ENCODE measurements around the gene ANKRD24. TPM values are rescaled to one million over a fixed set of nuclear protein-coding genes. Genes with fewer than 3 reads are reported as not detected.
"Not testable (repeated sequence)": the region's sequence is repeated elsewhere in the genome, so short reads cannot be mapped to it uniquely, and the experiment has no call there.

ANKRD24 gene
- total RNA-seq, 1 donor: 0.99 TPM

DNA sequence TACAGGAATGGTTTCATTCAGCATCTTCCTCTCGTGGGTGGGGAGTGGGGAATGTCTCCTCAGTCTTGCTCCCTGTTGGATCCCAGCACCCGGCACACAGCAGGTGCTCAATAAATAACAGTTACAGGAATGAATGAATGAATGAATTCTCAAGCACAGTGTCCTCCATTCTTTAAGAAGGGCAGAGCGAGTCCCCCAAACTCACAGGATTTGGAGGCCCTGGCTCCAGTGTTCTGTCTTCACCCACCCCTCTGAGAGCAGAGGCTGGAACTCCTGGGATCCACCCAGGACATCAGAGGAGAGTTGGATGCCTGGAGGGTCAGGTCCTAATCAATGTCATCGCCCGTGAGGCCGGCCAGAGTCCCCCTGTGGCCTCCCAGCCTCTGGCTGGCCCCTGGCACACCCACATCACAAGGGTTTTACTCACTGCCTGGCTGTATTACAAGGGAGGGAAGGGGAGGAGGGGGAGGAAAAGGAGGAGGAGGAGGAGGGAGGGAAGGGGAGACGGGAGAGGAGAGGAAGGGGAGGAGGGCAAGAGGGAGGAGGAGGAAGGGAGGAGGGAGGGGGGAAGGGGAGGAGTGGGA is 37.7 kb upstream of the ANKRD24 start:
- peak; percentile 88 for DNase-seq (ENCODE audit: low read depth)
- TF ChIP-seq, protein P1, sequence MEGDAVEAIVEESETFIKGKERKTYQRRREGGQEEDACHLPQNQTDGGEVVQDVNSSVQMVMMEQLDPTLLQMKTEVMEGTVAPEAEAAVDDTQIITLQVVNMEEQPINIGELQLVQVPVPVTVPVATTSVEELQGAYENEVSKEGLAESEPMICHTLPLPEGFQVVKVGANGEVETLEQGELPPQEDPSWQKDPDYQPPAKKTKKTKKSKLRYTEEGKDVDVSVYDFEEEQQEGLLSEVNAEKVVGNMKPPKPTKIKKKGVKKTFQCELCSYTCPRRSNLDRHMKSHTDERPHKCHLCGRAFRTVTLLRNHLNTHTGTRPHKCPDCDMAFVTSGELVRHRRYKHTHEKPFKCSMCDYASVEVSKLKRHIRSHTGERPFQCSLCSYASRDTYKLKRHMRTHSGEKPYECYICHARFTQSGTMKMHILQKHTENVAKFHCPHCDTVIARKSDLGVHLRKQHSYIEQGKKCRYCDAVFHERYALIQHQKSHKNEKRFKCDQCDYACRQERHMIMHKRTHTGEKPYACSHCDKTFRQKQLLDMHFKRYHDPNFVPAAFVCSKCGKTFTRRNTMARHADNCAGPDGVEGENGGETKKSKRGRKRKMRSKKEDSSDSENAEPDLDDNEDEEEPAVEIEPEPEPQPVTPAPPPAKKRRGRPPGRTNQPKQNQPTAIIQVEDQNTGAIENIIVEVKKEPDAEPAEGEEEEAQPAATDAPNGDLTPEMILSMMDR (IDR thresholded peaks at IDR 0.05; ENCODE audit: insufficient read depth, low read length): no peak
- no peak overlapping the region for H3K4me3 ChIP-seq (ENCODE audit: low read depth, low read length)

DNA sequence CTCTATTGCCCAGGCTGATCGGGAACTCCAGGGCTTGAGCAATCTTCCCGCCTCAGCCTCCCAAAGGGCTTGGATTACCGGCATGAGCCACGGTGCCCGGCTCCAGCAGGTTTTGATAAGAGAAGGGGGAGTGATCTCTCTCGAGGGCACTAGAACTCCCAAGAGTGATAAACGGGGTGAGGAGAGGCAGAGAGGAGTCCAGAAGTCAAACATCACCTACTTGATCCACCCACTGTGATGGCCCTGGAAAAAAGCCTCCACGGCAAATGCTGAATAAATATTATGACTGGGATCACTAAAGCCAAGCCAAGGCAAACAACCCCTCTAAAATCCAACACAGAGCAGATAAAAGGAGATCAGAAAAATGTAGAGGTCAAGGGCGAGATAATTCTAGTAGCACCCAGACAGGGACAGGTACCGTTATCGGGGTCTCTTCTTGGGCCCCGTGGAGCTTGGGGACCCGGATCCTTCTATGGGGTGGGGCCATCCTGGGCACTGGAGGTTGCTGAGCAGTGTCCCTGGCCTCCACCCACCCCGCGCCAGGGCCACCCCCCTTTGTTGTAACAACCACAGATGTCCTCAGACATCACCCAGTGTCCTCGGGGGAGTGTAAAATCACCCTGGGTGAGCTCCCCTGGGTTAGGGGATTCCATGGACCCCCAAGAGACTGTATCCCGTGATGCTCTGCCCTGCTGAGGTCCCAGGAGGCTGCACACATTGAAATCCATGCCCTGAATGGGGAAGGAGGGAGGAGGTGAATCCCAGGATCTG is 32.8 kb upstream of the ANKRD24 start:
- DNase-seq (ENCODE audit: low read depth): peak; percentile 19
- TF ChIP-seq, protein P1 (IDR thresholded peaks at IDR 0.05; ENCODE audit: insufficient read depth, low read length): no peak
- no peak overlapping the region for H3K4me3 ChIP-seq (ENCODE audit: low read depth, low read length)

DNA sequence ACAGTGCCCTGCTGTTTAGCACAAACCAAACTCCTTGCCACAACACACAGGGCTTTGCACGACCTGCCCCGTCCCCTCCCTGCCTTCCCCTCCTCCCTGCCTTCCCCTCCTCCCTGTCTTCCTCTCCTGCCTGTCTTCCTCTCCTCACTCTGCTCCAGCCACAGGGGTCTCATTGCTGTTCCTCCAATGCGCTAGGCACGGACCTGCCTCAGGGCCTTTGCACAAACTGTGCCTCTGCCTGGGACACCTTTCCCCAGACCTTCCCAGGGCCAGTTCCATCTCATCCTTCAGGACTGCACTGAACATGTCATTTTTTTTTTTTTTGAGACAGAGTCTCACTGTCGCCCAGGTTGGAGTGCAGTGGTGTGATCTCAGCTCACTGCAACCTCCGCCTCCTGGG is 30.9 kb upstream of the ANKRD24 start:
- no peak overlapping the region for H3K4me3 ChIP-seq (ENCODE audit: low read depth, low read length)
- DNase-seq (ENCODE audit: low read depth): no peak
- TF ChIP-seq, protein P1 (IDR thresholded peaks at IDR 0.05; ENCODE audit: insufficient read depth, low read length): no peak

DNA sequence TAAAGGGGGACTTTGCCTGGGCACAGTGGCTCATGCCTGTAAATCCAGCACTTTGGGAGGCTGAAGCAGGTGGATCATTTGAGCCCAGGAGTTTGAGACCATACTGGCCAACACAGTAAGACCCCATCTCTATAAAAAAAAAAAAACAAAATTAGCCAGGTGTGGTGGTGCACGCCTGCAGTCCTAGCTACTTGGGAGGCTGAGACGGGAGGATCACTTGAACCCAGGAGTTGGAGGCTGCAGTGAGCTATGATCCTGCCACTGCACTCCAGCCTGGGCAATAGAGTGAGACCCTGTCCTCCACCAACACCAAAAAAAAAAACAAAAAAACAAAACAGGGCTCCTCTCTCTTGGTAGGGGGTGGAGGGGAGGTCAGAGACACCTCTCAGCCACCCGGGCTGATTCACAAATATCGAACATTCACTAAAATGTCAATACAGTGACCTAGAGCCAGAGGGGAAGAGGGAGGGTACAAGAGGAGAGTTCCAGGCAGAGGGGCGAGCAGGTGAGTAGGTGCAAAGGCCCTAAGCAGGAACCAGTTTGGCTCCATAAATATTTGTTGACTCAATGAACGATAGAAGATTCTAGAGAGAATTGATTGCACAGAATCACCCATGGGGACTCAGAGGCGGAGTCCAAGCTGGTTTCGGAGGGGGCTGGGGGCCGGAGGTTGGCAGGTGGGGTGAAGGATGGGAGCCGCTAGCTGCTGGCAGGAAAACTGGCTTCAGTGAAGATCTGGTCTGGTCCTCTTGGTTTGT is 30.1 kb upstream of the ANKRD24 start:
- H3K4me3 ChIP-seq (ENCODE audit: low read depth, low read length): no peak overlapping the region
- DNase-seq (ENCODE audit: low read depth): no peak
- TF ChIP-seq, protein P1 (IDR thresholded peaks at IDR 0.05; ENCODE audit: insufficient read depth, low read length): no peak

DNA sequence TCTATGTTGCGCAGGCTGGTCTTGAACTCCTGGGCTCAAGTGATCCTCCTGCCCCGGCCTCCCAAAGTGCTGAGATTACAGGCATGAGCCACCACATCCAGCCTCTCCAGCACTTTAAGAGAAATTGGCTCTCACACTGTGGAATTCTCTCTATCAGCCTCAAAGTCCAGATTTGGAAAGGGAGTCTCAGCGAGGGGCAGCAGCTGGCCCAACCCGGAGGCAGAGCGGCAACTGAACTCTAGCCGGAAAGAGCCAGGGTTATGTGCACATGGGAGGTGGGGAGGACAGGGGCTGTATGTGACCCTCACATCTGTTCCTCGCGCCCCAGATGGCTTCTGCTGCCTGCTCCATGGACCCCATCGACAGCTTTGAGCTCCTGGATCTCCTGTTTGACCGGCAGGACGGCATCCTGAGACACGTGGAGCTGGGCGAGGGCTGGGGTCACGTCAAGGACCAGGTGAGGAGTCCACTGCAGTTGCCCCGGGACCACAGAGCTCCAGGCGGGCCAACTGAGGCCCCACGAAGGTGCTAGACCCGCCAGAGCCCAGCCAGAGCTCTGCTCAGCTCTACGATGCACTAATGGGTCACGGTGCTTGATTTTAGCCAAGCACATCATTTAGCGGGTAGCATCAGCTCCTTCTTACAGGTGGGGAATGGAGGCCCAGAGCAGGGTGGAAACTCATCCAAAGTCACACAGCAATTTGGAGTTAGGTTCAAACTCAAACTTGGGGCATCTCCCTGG is 27.7 kb upstream of the ANKRD24 start:
- TF ChIP-seq, protein P1 (IDR thresholded peaks at IDR 0.05; ENCODE audit: insufficient read depth, low read length): no peak
- no peak overlapping the region for H3K4me3 ChIP-seq (ENCODE audit: low read depth, low read length)
- no peak for DNase-seq (ENCODE audit: low read depth)

DNA sequence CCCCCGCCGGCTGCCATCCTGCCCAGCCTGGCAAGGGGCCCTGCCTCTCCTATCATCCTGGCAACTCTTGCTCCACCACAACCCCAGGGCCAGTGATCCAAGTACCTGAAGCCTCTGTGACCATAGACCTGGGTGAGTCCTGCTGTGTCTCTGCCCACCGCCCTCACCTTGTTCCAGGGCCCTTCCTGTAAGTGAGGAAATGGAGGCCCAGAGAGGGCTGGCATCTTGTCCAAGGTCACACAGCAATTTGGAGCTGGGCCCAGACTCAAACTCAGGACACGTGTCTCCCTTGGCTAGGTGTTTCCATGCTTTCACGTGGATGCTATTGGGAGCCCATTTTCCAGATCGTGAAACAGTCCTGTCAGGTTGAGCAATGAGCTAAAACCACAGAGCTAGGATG is 25.3 kb upstream of the ANKRD24 start:
- no peak for DNase-seq (ENCODE audit: low read depth)
- TF ChIP-seq, protein P1 (IDR thresholded peaks at IDR 0.05; ENCODE audit: insufficient read depth, low read length): no peak

DNA sequence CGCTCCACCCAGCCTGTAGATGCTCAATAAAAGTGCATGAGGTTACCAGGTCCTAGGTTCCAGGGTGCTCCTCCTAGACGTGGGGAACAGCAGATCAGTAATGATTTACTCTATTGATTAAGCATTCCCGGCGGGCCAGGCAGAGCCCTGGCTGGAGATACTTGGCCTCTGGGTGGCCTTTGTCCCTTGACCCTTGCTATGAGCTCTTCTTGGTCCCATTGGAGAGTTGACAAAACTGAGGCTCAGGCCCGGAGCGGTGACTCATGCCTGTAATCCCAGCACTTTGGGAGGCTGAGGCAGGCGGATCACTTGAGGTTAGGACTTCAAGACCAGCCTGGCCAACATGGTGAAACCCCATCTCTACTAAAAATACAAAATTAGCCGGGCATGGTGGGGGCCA is 24.5 kb upstream of the ANKRD24 start:
- DNase-seq (ENCODE audit: low read depth); H3K4me3 ChIP-seq (ENCODE audit: low read depth, low read length): not testable (repeated sequence)

More for the DNA sequence above, 25.3 kb upstream of the ANKRD24 start:
- no peak overlapping the region for H3K4me3 ChIP-seq (ENCODE audit: low read depth, low read length)
